ENCODE data around the gene BRSK2. TPM values are rescaled to one million over a fixed set of nuclear protein-coding genes. Genes with fewer than 3 reads are reported as not detected.

Gene BRSK2
- total and polyA plus RNA-seq, 2 donors from 2014 or later: 0.43 to 1.2 TPM

DNA sequence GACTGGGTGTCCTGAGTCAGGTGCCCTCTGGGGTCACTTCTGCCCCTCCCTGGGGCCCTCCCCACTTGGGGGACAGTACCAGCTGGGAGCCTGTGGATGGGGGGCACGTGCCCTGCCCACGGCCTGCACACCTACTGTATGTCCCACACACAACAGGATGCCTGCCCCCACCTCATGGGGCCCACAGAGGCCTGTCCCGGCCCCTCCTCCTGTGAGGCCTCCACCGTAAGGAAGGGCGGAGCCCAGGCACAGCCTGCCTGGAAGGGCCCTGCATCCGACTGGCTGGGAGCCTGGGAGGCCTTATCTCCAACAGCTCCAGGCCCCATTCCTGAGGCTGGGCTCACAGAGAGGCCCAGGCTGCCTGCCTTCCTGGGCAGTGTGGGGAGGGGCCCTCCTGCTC lies 47.8 kb downstream of the BRSK2 start:
- intact Hi-C loops (cut with DNase I): no loop called here
- no peak overlapping the region for H3K9ac ChIP-seq (ENCODE audit: low read length in 3 of 3)
- H3K4me3 ChIP-seq (ENCODE audit: low read length in 3 of 3): no peak overlapping the region
- H3K36me3 ChIP-seq (ENCODE audit: control insufficient read depth in 2 of 3, insufficient read depth in 3 of 3, low read length in 3 of 3): no peaks in the 10 kb centered on the region
- DNase-seq: peak in 1 of 5 donors; percentile 64
- H3K4me1 ChIP-seq (ENCODE audit: control insufficient read depth in 2 of 3, insufficient read depth in 2 of 3, low read depth in 1 of 3, low read length in 3 of 3): peaks cover 0 to 2% (median 0%) of the 10 kb centered on the region in 3 donors
- TF ChIP-seq, protein P1, sequence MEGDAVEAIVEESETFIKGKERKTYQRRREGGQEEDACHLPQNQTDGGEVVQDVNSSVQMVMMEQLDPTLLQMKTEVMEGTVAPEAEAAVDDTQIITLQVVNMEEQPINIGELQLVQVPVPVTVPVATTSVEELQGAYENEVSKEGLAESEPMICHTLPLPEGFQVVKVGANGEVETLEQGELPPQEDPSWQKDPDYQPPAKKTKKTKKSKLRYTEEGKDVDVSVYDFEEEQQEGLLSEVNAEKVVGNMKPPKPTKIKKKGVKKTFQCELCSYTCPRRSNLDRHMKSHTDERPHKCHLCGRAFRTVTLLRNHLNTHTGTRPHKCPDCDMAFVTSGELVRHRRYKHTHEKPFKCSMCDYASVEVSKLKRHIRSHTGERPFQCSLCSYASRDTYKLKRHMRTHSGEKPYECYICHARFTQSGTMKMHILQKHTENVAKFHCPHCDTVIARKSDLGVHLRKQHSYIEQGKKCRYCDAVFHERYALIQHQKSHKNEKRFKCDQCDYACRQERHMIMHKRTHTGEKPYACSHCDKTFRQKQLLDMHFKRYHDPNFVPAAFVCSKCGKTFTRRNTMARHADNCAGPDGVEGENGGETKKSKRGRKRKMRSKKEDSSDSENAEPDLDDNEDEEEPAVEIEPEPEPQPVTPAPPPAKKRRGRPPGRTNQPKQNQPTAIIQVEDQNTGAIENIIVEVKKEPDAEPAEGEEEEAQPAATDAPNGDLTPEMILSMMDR (IDR thresholded peaks at IDR 0.05; ENCODE audit: borderline replicate concordance, extremely low read depth, insufficient read depth): no peak
- H3K27ac ChIP-seq (ENCODE audit: low read depth in 2 of 2, low read length in 2 of 2): no peak overlapping the region
- no peaks in the 10 kb centered on the region for H3K9me3 ChIP-seq (ENCODE audit: control insufficient read depth in 2 of 3, insufficient read depth in 1 of 3, low read length in 3 of 3)
- no peak for FAIRE-seq
- H3K27me3 ChIP-seq (ENCODE audit: control insufficient read depth, insufficient read depth, low read length): no peaks in the 10 kb centered on the region

DNA sequence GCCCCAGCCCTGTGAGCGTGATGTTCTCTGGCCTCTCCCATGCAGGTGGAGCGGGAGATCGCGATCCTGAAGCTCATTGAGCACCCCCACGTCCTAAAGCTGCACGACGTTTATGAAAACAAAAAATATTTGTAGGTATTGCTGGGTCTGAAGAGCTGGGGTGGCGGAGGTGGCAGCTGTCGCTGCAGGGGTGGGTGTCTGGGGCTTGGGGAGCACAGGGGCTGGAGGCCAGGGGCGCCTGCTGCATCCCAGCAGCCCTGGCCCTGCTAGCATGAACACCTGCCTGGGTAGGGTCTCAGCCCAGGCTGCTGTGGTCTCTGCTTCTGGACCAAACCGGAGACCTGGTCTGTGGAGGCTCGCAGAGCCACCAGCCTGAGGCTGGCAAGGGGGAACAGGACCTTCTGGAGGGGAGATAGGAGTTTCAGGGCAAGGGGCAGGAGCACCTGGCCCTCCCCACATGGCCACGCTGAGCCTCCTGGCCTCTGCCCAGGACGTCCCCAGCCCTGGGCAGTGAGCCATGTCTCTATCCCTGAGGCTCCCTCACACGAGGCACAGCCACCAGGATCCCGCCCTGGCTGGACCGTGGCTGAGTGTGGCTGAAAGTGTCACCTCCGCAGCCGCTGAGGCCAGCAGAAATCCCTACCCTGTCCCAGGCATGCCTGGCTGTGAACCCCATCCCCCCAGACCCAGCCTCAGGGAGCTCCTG lies 48.7 kb downstream of the BRSK2 start:
- H3K27me3 ChIP-seq (ENCODE audit: control insufficient read depth, insufficient read depth, low read length): no peaks in the 10 kb centered on the region
- no peaks in the 10 kb centered on the region for H3K36me3 ChIP-seq (ENCODE audit: control insufficient read depth in 2 of 3, insufficient read depth in 3 of 3, low read length in 3 of 3)
- H3K4me1 ChIP-seq (ENCODE audit: control insufficient read depth in 2 of 3, insufficient read depth in 2 of 3, low read depth in 1 of 3, low read length in 3 of 3): peaks cover 0 to 2% (median 0%) of the 10 kb centered on the region in 3 donors
- FAIRE-seq (no peak), DNase-seq (no peak)
- TF ChIP-seq, protein P1 (IDR thresholded peaks at IDR 0.05; ENCODE audit: borderline replicate concordance, extremely low read depth, insufficient read depth): no peak
- H3K27ac ChIP-seq (ENCODE audit: low read depth in 2 of 2, low read length in 2 of 2): no peak overlapping the region
- no peak overlapping the region for H3K9ac ChIP-seq (ENCODE audit: low read length in 3 of 3)
- H3K4me3 ChIP-seq (ENCODE audit: low read length in 3 of 3): no peak overlapping the region
- H3K9me3 ChIP-seq (ENCODE audit: control insufficient read depth in 2 of 3, insufficient read depth in 1 of 3, low read length in 3 of 3): no peaks in the 10 kb centered on the region
- intact Hi-C loops (cut with DNase I): no loop called here

DNA sequence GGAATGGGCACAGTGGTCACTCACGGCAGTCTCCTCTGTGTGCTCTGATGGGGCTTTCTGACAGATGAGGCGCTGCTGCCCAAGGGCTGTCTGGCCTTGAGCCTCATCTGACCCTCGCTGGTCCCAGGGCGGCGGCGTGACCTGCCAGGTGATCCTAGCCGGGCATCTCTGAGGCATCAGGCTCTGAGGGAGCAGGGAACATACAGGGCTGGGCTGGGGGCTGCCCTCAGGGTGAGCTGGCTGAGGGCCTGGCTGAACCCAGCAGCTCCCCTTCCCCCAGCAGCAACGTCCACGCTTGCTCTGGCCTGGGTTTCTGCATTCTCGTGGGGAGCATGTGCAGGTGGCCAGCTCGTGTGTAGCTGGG lies 49.2 kb downstream of the BRSK2 start:
- FAIRE-seq: no peak
- peaks cover 0 to 2% (median 0%) of the 10 kb centered on the region in 3 donors for H3K4me1 ChIP-seq (ENCODE audit: control insufficient read depth in 2 of 3, insufficient read depth in 2 of 3, low read depth in 1 of 3, low read length in 3 of 3)
- H3K9ac ChIP-seq (ENCODE audit: low read length in 3 of 3): no peak overlapping the region
- TF ChIP-seq, protein P1 (IDR thresholded peaks at IDR 0.05; ENCODE audit: borderline replicate concordance, extremely low read depth, insufficient read depth): no peak
- no peaks in the 10 kb centered on the region for H3K27me3 ChIP-seq (ENCODE audit: control insufficient read depth, insufficient read depth, low read length)
- H3K4me3 ChIP-seq (ENCODE audit: low read length in 3 of 3): no peak overlapping the region
- H3K36me3 ChIP-seq (ENCODE audit: control insufficient read depth in 2 of 3, insufficient read depth in 3 of 3, low read length in 3 of 3): no peaks in the 10 kb centered on the region
- intact Hi-C loops (cut with DNase I): no loop called here
- no peaks in the 10 kb centered on the region for H3K9me3 ChIP-seq (ENCODE audit: control insufficient read depth in 2 of 3, insufficient read depth in 1 of 3, low read length in 3 of 3)
- H3K27ac ChIP-seq (ENCODE audit: low read depth in 2 of 2, low read length in 2 of 2): no peak overlapping the region
- no peak for DNase-seq
